ENCODE measurements around the gene ERG.

GRCh38 chr21:38506661-38507281, 8.5 kb upstream of the ERG start:
- no peak for TF ChIP-seq CTCF (IDR thresholded peaks at IDR 0.05)
- no peak for TF ChIP-seq POLR2A (IDR thresholded peaks at IDR 0.05)
